Esophagus squamous epithelium (tissue), 5 donors: Measurements from ENCODE around the gene AIPL1. TPM values are rescaled to one million over a fixed set of nuclear protein-coding genes. Genes with fewer than 3 reads are reported as not detected.

Source experiments
- DNase-seq: peaks from one replicate; lab custom pipeline; 2025; lab: John Stamatoyannopoulos, UW
- H3K27ac ChIP-seq, 4 donors: fragments of 200-600 bp; sonication (generic); one replicate each; pipeline ENCODE4 v1.5.1; 2016 to 2019; ENCODE audit warnings: mild to moderate bottlenecking in 1 of 4
- H3K27me3 ChIP-seq, 4 donors: fragments of 200-600 bp; sonication (generic); 1 replicate in 3 of 4; 2 replicates in 1 of 4; pipeline versions ENCODE4 v1.5.1 to v1.6.0; 2017 to 2021; ENCODE audit warnings: antibody characterized with exemption in 1 of 4
- H3K36me3 ChIP-seq, 3 donors: fragments of 200-600 bp; sonication (generic); one replicate each; pipeline ENCODE4 v1.5.1; 2016 to 2019
- H3K4me1 ChIP-seq, 3 donors: fragments of 200-600 bp; sonication (generic); one replicate each; pipeline ENCODE4 v1.5.1; 2017 to 2019
- H3K4me3 ChIP-seq, 4 donors: fragments of 200-600 bp; sonication (generic); 1 replicate in 3 of 4; 2 replicates in 1 of 4; pipeline ENCODE4 v1.5.1; 2016 to 2019; ENCODE audit warnings: mild to moderate bottlenecking in 2 of 4, moderate library complexity in 1 of 4
- H3K9me3 ChIP-seq, 3 donors: fragments of 200-600 bp; sonication (generic); one replicate each; pipeline ENCODE4 v1.5.1; 2016 to 2019
- CTCF ChIP-seq, 6 experiments: fragments of 450-650 bp in 4 of 6; fragments of 200-600 bp in 2 of 6; sonication (generic) in 2 of 6; IDR thresholded peaks; one replicate each; pipeline ENCODE4 v1.5.1; 2016 to 2019; ENCODE audit warnings: antibody characterized with exemption in 6 of 6, mild to moderate bottlenecking in 4 of 6, moderate library complexity in 4 of 6
- POLR2A ChIP-seq, 4 donors: fragments of 450-650 bp; IDR thresholded peaks; one replicate each; pipeline ENCODE4 v1.6.1; 2017; ENCODE audit warnings: antibody characterized with exemption in 4 of 4, mild to moderate bottlenecking in 4 of 4, moderate library complexity in 3 of 4
- WGBS, 2 donors: methylation state at CpG; one replicate each; pipeline ENCODE4 v1.1.5; 2018; 5-methylcytosine and 5-hydroxymethylcytosine counted together
- intact Hi-C: fragments of 100-400 bp; cut with DNase I; formaldehyde crosslinking; loops from one replicate; pipeline ENCODE4 v1.15.0; 2022
- total RNA-seq, 4 donors: library from RNA; depleted of rRNA; stranded (reverse); fragments of >200 nt; gene quantifications; one replicate each; pipeline ENCODE4 v1.1.0, GENCODE V29; 2016
- donor health status: DM: yes; HTN: yes; CAD: no.

Gene AIPL1
- total RNA-seq, 4 donors from 2014 or later: not detected

GRCh38 chr17:6421700-6422604 lies 13.0 kb downstream of the AIPL1 start:
- Histone ChIP-seq H3K4me1 (peaks cover 0 to 6% (median 0%) of the 10 kb centered on the region in 3 donors), H3K36me3 (no peaks in the 10 kb centered on the region), H3K9me3 (no peaks in the 10 kb centered on the region), H3K27ac (no peak overlapping the region), H3K27me3 (peaks cover 0 to 58% (median 0%) of the 10 kb centered on the region in 4 donors), H3K4me3 (no peak overlapping the region)
- 28 to 38% methylated on average over 7 to 13 of the region's 13 CpGs for WGBS, 2 donors
- intact Hi-C loops: loop anchor here (5.0 kb wide), 1 partner anchor 835 kb away; no protein-coding TSS in a partner anchor
- TF ChIP-seq CTCF (IDR thresholded peaks at IDR 0.05): peak; percentile 24 to 84 (median 80)
- TF ChIP-seq POLR2A (IDR thresholded peaks at IDR 0.05): no peak
- peak; percentile 10 for DNase-seq

GRCh38 chr17:6420173-6420641 lies 14.7 kb downstream of the AIPL1 start:
- peaks cover 0 to 6% (median 0%) of the 10 kb centered on the region in 3 donors for H3K4me1 ChIP-seq
- intact Hi-C loops: loop anchor here (5.0 kb wide), 1 partner anchor 833 kb away; no protein-coding TSS in a partner anchor
- H3K27ac ChIP-seq: no peak overlapping the region
- no peak for DNase-seq
- no peaks in the 10 kb centered on the region for H3K36me3 ChIP-seq
- no peaks in the 10 kb centered on the region for H3K9me3 ChIP-seq
- WGBS, 2 donors: 7 to 10% methylated on average over 10 to 12 of the region's 13 CpGs
- no peak for TF ChIP-seq POLR2A (IDR thresholded peaks at IDR 0.05)
- peak in 4 of 6 experiments; percentile 8 to 45 (median 20) for TF ChIP-seq CTCF (IDR thresholded peaks at IDR 0.05)
- H3K27me3 ChIP-seq: peaks cover 0 to 62% (median 0%) of the 10 kb centered on the region in 4 donors
- H3K4me3 ChIP-seq: no peak overlapping the region

GRCh38 chr17:6415616-6416015 lies 19.3 kb downstream of the AIPL1 start:
- WGBS, 2 donors: 49 to 64% methylated on average over 6 to 7 of the region's 8 CpGs
- DNase-seq: no peak
- intact Hi-C loops: no loop called here
- Histone ChIP-seq H3K36me3 (no peaks in the 10 kb centered on the region), H3K27me3 (peaks cover 0 to 56% (median 0%) of the 10 kb centered on the region in 4 donors), H3K4me3 (no peak overlapping the region), H3K4me1 (no peaks in the 10 kb centered on the region), H3K27ac (no peak overlapping the region), H3K9me3 (no peaks in the 10 kb centered on the region)
- no peak for TF ChIP-seq CTCF (IDR thresholded peaks at IDR 0.05)
- TF ChIP-seq POLR2A (IDR thresholded peaks at IDR 0.05): no peak

GRCh38 chr17:6413065-6413464 lies 21.9 kb downstream of the AIPL1 start:
- DNase-seq: no peak
- no peak overlapping the region for H3K27ac ChIP-seq
- intact Hi-C loops: no loop called here
- no peaks in the 10 kb centered on the region for H3K9me3 ChIP-seq
- no peaks in the 10 kb centered on the region for H3K36me3 ChIP-seq
- no peaks in the 10 kb centered on the region for H3K4me1 ChIP-seq
- peaks cover 0 to 53% (median 0%) of the 10 kb centered on the region in 4 donors for H3K27me3 ChIP-seq
- 100% methylated on average over 1 of the region's 1 CpG for WGBS, 2 donors
- TF ChIP-seq CTCF (IDR thresholded peaks at IDR 0.05) (peak in 4 of 6 experiments; percentile 19 to 58 (median 24)), POLR2A (IDR thresholded peaks at IDR 0.05) (no peak)
- H3K4me3 ChIP-seq: no peak overlapping the region

DNA sequence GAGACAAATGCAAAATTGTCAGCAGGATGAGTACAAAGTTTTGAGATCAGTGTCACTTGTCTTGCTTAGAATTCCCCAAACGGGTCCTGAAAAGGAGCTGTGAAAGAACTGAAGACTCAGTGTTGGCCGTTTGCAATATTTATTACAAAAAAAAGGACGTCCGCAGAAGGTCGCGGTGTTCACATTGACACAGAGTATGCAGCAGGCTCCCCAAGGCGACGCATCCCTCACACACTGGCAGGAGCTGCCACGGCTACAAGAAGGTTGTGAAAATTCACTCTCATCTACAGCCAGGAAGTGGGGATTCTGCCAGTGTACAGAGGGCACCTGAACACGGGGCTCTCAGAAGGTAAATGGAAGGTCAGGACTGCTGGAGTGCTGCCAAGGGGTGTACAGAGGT lies 26.2 kb downstream of the AIPL1 start:
- no peaks in the 10 kb centered on the region for H3K4me1 ChIP-seq
- H3K27me3 ChIP-seq: peaks cover 0 to 54% (median 0%) of the 10 kb centered on the region in 4 donors
- H3K36me3 ChIP-seq: no peaks in the 10 kb centered on the region
- TF ChIP-seq POLR2A (IDR thresholded peaks at IDR 0.05) (no peak), CTCF (IDR thresholded peaks at IDR 0.05) (no peak)
- H3K27ac ChIP-seq: no peak overlapping the region
- no peaks in the 10 kb centered on the region for H3K9me3 ChIP-seq
- 56 to 64% methylated on average over 9 to 10 of the region's 10 CpGs for WGBS, 2 donors
- DNase-seq: no peak
- intact Hi-C loops: no loop called here
- H3K4me3 ChIP-seq: no peak overlapping the region
